DMS114 treated with DMSO at 0.1 percent for 48 hours (cell line): ENCODE measurements around the gene ALKBH5.

Experiments
- DNase-seq: peaks from one replicate; lab custom pipeline; 2025; ENCODE audit not compliant: unreplicated experiment; lab: John Stamatoyannopoulos, UW

Gene ALKBH5

GRCh38 chr17:18238299-18238698 is 54.7 kb downstream of the ALKBH5 start:
- DNase-seq: no peak

GRCh38 chr17:18240449-18240848 is 56.8 kb downstream of the ALKBH5 start:
- DNase-seq: no peak

GRCh38 chr17:18241229-18241871 is 57.7 kb downstream of the ALKBH5 start:
- no peak for DNase-seq

- DNase-seq: no peak
Observed at GRCh38 chr17:18245038-18245776, 61.6 kb downstream of the ALKBH5 start.

GRCh38 chr17:18246109-18246725 is 62.6 kb downstream of the ALKBH5 start:
- no peak for DNase-seq

- DNase-seq: no peak
Observed at GRCh38 chr17:18246880-18247612, 63.4 kb downstream of the ALKBH5 start.

GRCh38 chr17:18247613-18248001 is 64.0 kb downstream of the ALKBH5 start:
- DNase-seq: no peak

GRCh38 chr17:18248300-18248731 is 64.7 kb downstream of the ALKBH5 start:
- peak; percentile 25 for DNase-seq

GRCh38 chr17:18248811-18249210 is 65.2 kb downstream of the ALKBH5 start:
- DNase-seq: no peak

- DNase-seq: no peak
Observed at GRCh38 chr17:18250259-18250658, 66.6 kb downstream of the ALKBH5 start.

- DNase-seq: no peak
Observed at GRCh38 chr17:18250708-18251107, 67.1 kb downstream of the ALKBH5 start.

- no peak for DNase-seq
Observed at GRCh38 chr17:18251204-18251603, 67.6 kb downstream of the ALKBH5 start.

GRCh38 chr17:18252160-18252559 is 68.5 kb downstream of the ALKBH5 start:
- no peak for DNase-seq

- DNase-seq: no peak
Observed at GRCh38 chr17:18253187-18253884, 69.7 kb downstream of the ALKBH5 start.

GRCh38 chr17:18253947-18254821 is 70.6 kb downstream of the ALKBH5 start:
- no peak for DNase-seq

- DNase-seq: no peak
Observed at GRCh38 chr17:18254888-18255649, 71.4 kb downstream of the ALKBH5 start.

GRCh38 chr17:18256351-18256750 is 72.7 kb downstream of the ALKBH5 start:
- no peak for DNase-seq

GRCh38 chr17:18256776-18257175 is 73.1 kb downstream of the ALKBH5 start:
- no peak for DNase-seq

- DNase-seq: no peak
Observed at GRCh38 chr17:18257268-18257981, 73.8 kb downstream of the ALKBH5 start.
